ENCODE measurements around the gene DNAJB5.

Gene DNAJB5

GRCh38 chr9:34985311-34985899 is 4.1 kb upstream of the DNAJB5 start:
- DNase-seq: peak; percentile 41 to 50

GRCh38 chr9:34986540-34987047 is 3.0 kb upstream of the DNAJB5 start:
- DNase-seq: peak in 1 of 2 experiments; percentile 8

GRCh38 chr9:34987160-34987901 is 2.2 kb upstream of the DNAJB5 start:
- no peak for DNase-seq

GRCh38 chr9:34988218-34989002 is 1.1 kb upstream of the DNAJB5 start:
- DNase-seq: no peak

GRCh38 chr9:34989946-34990635 is 546 bp downstream of the DNAJB5 start:
- DNase-seq: no peak

- no peak for DNase-seq
Measured at GRCh38 chr9:34990908-34991606, 1.5 kb downstream of the DNAJB5 start.

- no peak for DNase-seq
Measured at GRCh38 chr9:34991607-34992375, 2.2 kb downstream of the DNAJB5 start.

- DNase-seq: no peak
Measured at GRCh38 chr9:34992376-34992951, 2.9 kb downstream of the DNAJB5 start.

- DNase-seq: no peak
Measured at GRCh38 chr9:34993502-34994259, 4.1 kb downstream of the DNAJB5 start.

- DNase-seq: peak in 1 of 2 experiments; percentile 20
Measured at GRCh38 chr9:34994260-34994899, 4.8 kb downstream of the DNAJB5 start.

GRCh38 chr9:34994900-34995669 is 5.5 kb downstream of the DNAJB5 start:
- no peak for DNase-seq

- no peak for DNase-seq
Measured at GRCh38 chr9:34995670-34996060, 6.1 kb downstream of the DNAJB5 start.

- no peak for DNase-seq
Measured at GRCh38 chr9:34996181-34996904, 6.8 kb downstream of the DNAJB5 start.

GRCh38 chr9:34996905-34997279 is 7.3 kb downstream of the DNAJB5 start:
- no peak for DNase-seq

GRCh38 chr9:34997379-34997781 is 7.8 kb downstream of the DNAJB5 start:
- DNase-seq: no peak

GRCh38 chr9:34998266-34998665 is 8.7 kb downstream of the DNAJB5 start:
- DNase-seq: no peak

GRCh38 chr9:34999576-34999975 is 10.0 kb downstream of the DNAJB5 start:
- DNase-seq: no peak

GRCh38 chr9:35000535-35001284 is 11.2 kb downstream of the DNAJB5 start:
- DNase-seq: no peak
